Calu3 (cell line): Measurements from ENCODE around the gene MSANTD2. TPM values are rescaled to one million over a fixed set of nuclear protein-coding genes. Genes with fewer than 3 reads are reported as not detected.
A peak's percentile ranks its signal among the peaks of the same experiment; 100 is the strongest.

Source experiments
- BruUV-seq: library from RNA; stranded (reverse); fragments of 400-500 nt; replicated peaks from 2 replicates; lab custom pipeline; 2021; lab: Mats Ljungman, UMichigan
- CTCF ChIA-PET: fragments of 300-600 bp; sonication (Branson Sonifier 250); formaldehyde crosslinking; loops from one replicate; lab custom pipeline; 2022; ENCODE audit warnings: antibody characterized with exemption; lab: Charles Lee
- DNase-seq: peaks from one replicate; pipeline ENCODE4 v3.0.0; 2022
- H3K27ac Mint-ChIP-seq: one replicate; pipeline ENCODE4 v1.8.0; 2022; ENCODE audit warnings: mixed read lengths; ENCODE audit not compliant: unreplicated experiment
- H3K27me3 Mint-ChIP-seq: one replicate; pipeline ENCODE4 v1.8.0; 2022; ENCODE audit warnings: mixed read lengths; ENCODE audit not compliant: unreplicated experiment
- H3K36me3 Mint-ChIP-seq: one replicate; pipeline ENCODE4 v1.8.0; 2022; ENCODE audit warnings: mild to moderate bottlenecking, moderate library complexity, mixed read lengths; ENCODE audit not compliant: insufficient read depth, unreplicated experiment
- H3K4me1 Mint-ChIP-seq: one replicate; pipeline ENCODE4 v1.8.0; 2022; ENCODE audit warnings: mild to moderate bottlenecking, low read depth, mixed read lengths; ENCODE audit not compliant: unreplicated experiment
- H3K4me3 Mint-ChIP-seq: one replicate; pipeline ENCODE4 v1.8.0; 2022; ENCODE audit warnings: mild to moderate bottlenecking, low read depth, moderate library complexity, mixed read lengths; ENCODE audit not compliant: unreplicated experiment
- H3K9me3 Mint-ChIP-seq: one replicate; pipeline ENCODE4 v1.8.0; 2022; ENCODE audit warnings: low read depth, mixed read lengths; ENCODE audit not compliant: unreplicated experiment
- CTCF ChIP-seq: fragments of 200-600 bp; IDR thresholded peaks from one replicate; pipeline ENCODE4 v1.8.0; 2022; ENCODE audit warnings: antibody characterized with exemption; ENCODE audit not compliant: unreplicated experiment
- intact Hi-C: fragments of 100-400 bp; cut with micrococcal nuclease; formaldehyde crosslinking; loops from one replicate; pipeline ENCODE4 v1.10.0; 2022; ENCODE audit not compliant: unreplicated experiment
- total RNA-seq: library from RNA; stranded (reverse); gene quantifications from 2 replicates; pipeline ENCODE4 v1.2.3, GENCODE V29; 2022

Gene MSANTD2
- total RNA-seq, 1 experiment from 2014 or later, result 13.0 TPM

GRCh38 chr11:124835918-124836317 lies 35.7 kb upstream of the MSANTD2 start:
- DNase-seq, result no peak
- no peak for TF ChIP-seq CTCF
- peak overlapping the region; percentile 59 for H3K4me3 Mint-ChIP-seq
- H3K27me3 Mint-ChIP-seq, result peaks cover 42% of the 10 kb centered on the region
- no peak overlapping the region for H3K27ac Mint-ChIP-seq
- CTCF ChIA-PET, result interaction anchor here (1.1 kb wide), 1 partner anchor 35 kb away, joined by 4 read pairs; no protein-coding TSS in a partner anchor
- H3K9me3 Mint-ChIP-seq, result no peaks in the 10 kb centered on the region
- H3K36me3 Mint-ChIP-seq, result no peaks in the 10 kb centered on the region
- no TSS peak for BruUV-seq
- intact Hi-C loops, result loop anchor here (2.0 kb wide), 2 partner anchors 35 to 77 kb away; partner anchors contain the start of gene MSANTD2
- no peaks in the 10 kb centered on the region for H3K4me1 Mint-ChIP-seq

- no peaks in the 10 kb centered on the region for H3K36me3 Mint-ChIP-seq
- peaks cover 29% of the 10 kb centered on the region for H3K27me3 Mint-ChIP-seq
- no TSS peak for BruUV-seq
- no peaks in the 10 kb centered on the region for H3K4me1 Mint-ChIP-seq
- no peak overlapping the region for H3K27ac Mint-ChIP-seq
- CTCF ChIA-PET, result interaction anchor here (0.5 to 2.4 kb wide), 2 partner anchors 93 to 165 kb away, joined by 4 to 7 read pairs; no protein-coding TSS in a partner anchor
- DNase-seq, result no peak
- H3K9me3 Mint-ChIP-seq, result no peaks in the 10 kb centered on the region
- no peak for TF ChIP-seq CTCF
- H3K4me3 Mint-ChIP-seq, result no peak overlapping the region
- intact Hi-C loops, result no loop called here
These were observed 34.4 kb upstream of the MSANTD2 start for GRCh38 chr11:124834526-124835180.

- Mint-ChIP-seq H3K9me3 (no peaks in the 10 kb centered on the region), H3K27me3 (peaks cover 14% of the 10 kb centered on the region)
- intact Hi-C loops, result no loop called here
These were observed 32.4 kb upstream of the MSANTD2 start for GRCh38 chr11:124832571-124832970.

GRCh38 chr11:124831897-124832296 lies 31.7 kb upstream of the MSANTD2 start:
- intact Hi-C loops, result no loop called here
- Mint-ChIP-seq H3K9me3 (no peaks in the 10 kb centered on the region), H3K27me3 (peaks cover 21% of the 10 kb centered on the region), H3K4me1 (no peaks in the 10 kb centered on the region), H3K27ac (no peak overlapping the region), H3K36me3 (no peaks in the 10 kb centered on the region), H3K4me3 (no peak overlapping the region)
- CTCF ChIA-PET, result no interaction called here
- no peak for TF ChIP-seq CTCF
- DNase-seq, result no peak
- BruUV-seq, result no TSS peak

More at GRCh38 chr11:124832571-124832970, 32.4 kb upstream of the MSANTD2 start:
- TF ChIP-seq CTCF, result no peak
- no peak overlapping the region for H3K27ac Mint-ChIP-seq
- CTCF ChIA-PET, result no interaction called here
- no peak for DNase-seq
- no peaks in the 10 kb centered on the region for H3K4me1 Mint-ChIP-seq
- no peaks in the 10 kb centered on the region for H3K36me3 Mint-ChIP-seq
- no TSS peak for BruUV-seq
- no peak overlapping the region for H3K4me3 Mint-ChIP-seq
